DOHH2 (cell line): ENCODE data around the gene MS4A15.

ENCODE experiments used
- EZH2phosphoT487 ChIP-seq: fragments of 200-600 bp; sonication (generic); IDR thresholded peaks from 2 replicates; pipeline ENCODE4 v1.6.1; 2017; ENCODE audit warnings: borderline replicate concordance, mild to moderate bottlenecking, antibody characterized with exemption, low read length, moderate library complexity, mixed read lengths
- TF ChIP-seq, protein P1 (sequence below): fragments of 200-600 bp; sonication (generic); IDR thresholded peaks from one replicate; pipeline ENCODE4 v1.5.1; 2014; ENCODE audit warnings: antibody characterized with exemption, mild to moderate bottlenecking, low read depth, low read length; ENCODE audit not compliant: poor library complexity, severe bottlenecking

DNA sequence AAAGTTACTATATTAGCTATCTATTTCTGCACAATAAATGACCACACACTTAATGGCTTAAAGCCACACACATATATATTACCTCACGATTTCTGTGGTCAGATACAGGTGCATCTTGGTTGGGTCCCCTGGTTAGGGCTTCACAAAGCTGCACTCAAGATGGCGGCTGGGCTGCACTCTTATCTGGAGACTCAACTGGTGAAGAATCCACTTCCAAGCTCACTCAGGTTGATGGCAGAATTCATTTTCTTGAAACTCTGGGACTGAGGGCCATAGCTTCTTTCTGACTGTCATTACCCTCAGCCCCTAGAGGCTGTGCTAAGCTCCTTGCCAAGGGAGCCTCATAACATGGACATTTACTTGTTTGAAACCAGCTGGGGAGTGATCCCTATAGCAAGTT is 23.4 kb downstream of the MS4A15 start:
- TF ChIP-seq, protein P1, sequence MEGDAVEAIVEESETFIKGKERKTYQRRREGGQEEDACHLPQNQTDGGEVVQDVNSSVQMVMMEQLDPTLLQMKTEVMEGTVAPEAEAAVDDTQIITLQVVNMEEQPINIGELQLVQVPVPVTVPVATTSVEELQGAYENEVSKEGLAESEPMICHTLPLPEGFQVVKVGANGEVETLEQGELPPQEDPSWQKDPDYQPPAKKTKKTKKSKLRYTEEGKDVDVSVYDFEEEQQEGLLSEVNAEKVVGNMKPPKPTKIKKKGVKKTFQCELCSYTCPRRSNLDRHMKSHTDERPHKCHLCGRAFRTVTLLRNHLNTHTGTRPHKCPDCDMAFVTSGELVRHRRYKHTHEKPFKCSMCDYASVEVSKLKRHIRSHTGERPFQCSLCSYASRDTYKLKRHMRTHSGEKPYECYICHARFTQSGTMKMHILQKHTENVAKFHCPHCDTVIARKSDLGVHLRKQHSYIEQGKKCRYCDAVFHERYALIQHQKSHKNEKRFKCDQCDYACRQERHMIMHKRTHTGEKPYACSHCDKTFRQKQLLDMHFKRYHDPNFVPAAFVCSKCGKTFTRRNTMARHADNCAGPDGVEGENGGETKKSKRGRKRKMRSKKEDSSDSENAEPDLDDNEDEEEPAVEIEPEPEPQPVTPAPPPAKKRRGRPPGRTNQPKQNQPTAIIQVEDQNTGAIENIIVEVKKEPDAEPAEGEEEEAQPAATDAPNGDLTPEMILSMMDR: no peak
- TF ChIP-seq EZH2phosphoT487: no peak
